Effector memory CD8-positive, alpha-beta T cell (primary cell): ENCODE data around the gene CARMIL3.

Experiments used
- ATAC-seq: fragments of 150-1000 bp; cut with Tn5 transposase; replicated peaks from 2 replicates; pipeline ENCODE4 v1.10.0; 2021; ENCODE audit warnings: mild to moderate bottlenecking, moderate library complexity
- DNase-seq, 3 experiments: peaks; one replicate each; pipeline ENCODE4 v3.0.0; 2021
- H3K27ac Mint-ChIP-seq, 2 donors: one replicate each; pipeline ENCODE4 v1.8.0; 2022; ENCODE audit warnings: mild to moderate bottlenecking in 2 of 2, mixed read lengths in 2 of 2, moderate library complexity in 2 of 2
- H3K27me3 Mint-ChIP-seq, 2 donors: one replicate each; pipeline ENCODE4 v1.8.0; 2022; ENCODE audit warnings: mixed read lengths in 2 of 2
- H3K36me3 Mint-ChIP-seq: one replicate; pipeline ENCODE4 v1.8.0; 2022; ENCODE audit warnings: mild to moderate bottlenecking, moderate library complexity, mixed read lengths; ENCODE audit not compliant: insufficient read depth
- H3K4me1 Mint-ChIP-seq, 2 donors: one replicate each; pipeline ENCODE4 v1.8.0; 2022; ENCODE audit warnings: low read depth in 2 of 2, mixed read lengths in 2 of 2
- H3K4me3 Mint-ChIP-seq, 2 donors: one replicate each; pipeline ENCODE4 v1.8.0; 2022; ENCODE audit warnings: mild to moderate bottlenecking in 2 of 2, mixed read lengths in 2 of 2, moderate library complexity in 2 of 2
- H3K9me3 Mint-ChIP-seq, 2 donors: one replicate each; pipeline ENCODE4 v1.8.0; 2022; ENCODE audit warnings: mixed read lengths in 2 of 2

The CARMIL3 gene

GRCh38 chr14:24080888-24081738, 29.3 kb downstream of the CARMIL3 start:
- peak overlapping the region; percentile 72 to 77 for H3K4me3 Mint-ChIP-seq
- H3K27me3 Mint-ChIP-seq, result no peaks in the 10 kb centered on the region
- peaks cover 5% of the 10 kb centered on the region for H3K36me3 Mint-ChIP-seq
- H3K27ac Mint-ChIP-seq, result peak overlapping the region; percentile 5 to 66
- H3K9me3 Mint-ChIP-seq, result no peaks in the 10 kb centered on the region
- peaks cover 14 to 18% of the 10 kb centered on the region in 2 donors for H3K4me1 Mint-ChIP-seq
- peak; percentile 47 to 55 (median 48) for DNase-seq
- peak; percentile 85 for ATAC-seq

- Mint-ChIP-seq H3K4me3 (peak overlapping the region; percentile 72 to 77), H3K27me3 (no peaks in the 10 kb centered on the region), H3K4me1 (peaks cover 14 to 18% of the 10 kb centered on the region in 2 donors), H3K9me3 (no peaks in the 10 kb centered on the region), H3K27ac (peak overlapping the region in 1 of 2 donors; percentile 5), H3K36me3 (peaks cover 5% of the 10 kb centered on the region)
- ATAC-seq (no peak), DNase-seq (no peak)
These were observed 30.0 kb downstream of the CARMIL3 start for GRCh38 chr14:24081739-24082211.

DNA sequence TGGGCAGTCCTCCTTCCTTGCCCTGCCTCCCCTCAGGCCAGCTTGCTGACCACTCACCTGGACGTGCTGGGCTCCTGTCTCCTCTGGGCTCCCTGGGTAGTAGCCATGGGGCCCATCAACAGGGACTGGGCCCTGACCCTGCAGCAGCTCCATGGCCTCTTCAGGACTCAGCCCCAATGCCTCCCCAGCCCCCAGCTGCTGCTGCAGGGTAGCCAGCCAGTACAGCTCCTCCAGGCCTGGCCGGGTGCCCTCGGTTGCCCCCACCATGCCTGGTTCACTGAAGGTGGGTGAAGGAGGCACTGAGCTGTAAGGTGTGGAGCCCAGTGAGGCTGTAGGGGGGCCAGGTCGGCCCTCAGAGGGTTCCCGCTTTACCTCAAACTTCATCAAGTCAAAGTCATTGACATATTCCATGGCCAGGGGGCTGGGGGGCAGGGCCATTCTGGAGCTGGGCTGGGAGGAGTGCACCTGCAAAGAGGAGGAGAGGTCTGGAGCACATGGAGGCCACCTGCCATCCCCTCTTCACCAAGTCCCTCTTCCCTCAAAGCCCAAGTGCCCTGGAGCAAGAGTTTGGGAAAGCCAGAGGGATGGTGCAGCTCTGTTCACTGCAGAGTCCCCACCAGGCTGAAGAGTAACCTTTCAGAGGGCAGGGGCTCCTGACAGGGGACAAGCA, 30.7 kb downstream of the CARMIL3 start:
- peak overlapping the region in 1 of 2 donors; percentile 82 for H3K27ac Mint-ChIP-seq
- H3K27me3 Mint-ChIP-seq, result no peaks in the 10 kb centered on the region
- peaks cover 14 to 18% of the 10 kb centered on the region in 2 donors for H3K4me1 Mint-ChIP-seq
- ATAC-seq (no peak), DNase-seq (no peak)
- peak overlapping the region; percentile 72 to 77 for H3K4me3 Mint-ChIP-seq
- H3K36me3 Mint-ChIP-seq, result peaks cover 5% of the 10 kb centered on the region
- no peaks in the 10 kb centered on the region for H3K9me3 Mint-ChIP-seq

GRCh38 chr14:24083462-24083861, 31.7 kb downstream of the CARMIL3 start:
- DNase-seq (no peak), ATAC-seq (no peak)
- peaks cover 5% of the 10 kb centered on the region for H3K36me3 Mint-ChIP-seq
- no peaks in the 10 kb centered on the region for H3K9me3 Mint-ChIP-seq
- peaks cover 14 to 18% of the 10 kb centered on the region in 2 donors for H3K4me1 Mint-ChIP-seq
- no peak overlapping the region for H3K4me3 Mint-ChIP-seq
- no peaks in the 10 kb centered on the region for H3K27me3 Mint-ChIP-seq
- no peak overlapping the region for H3K27ac Mint-ChIP-seq

DNA sequence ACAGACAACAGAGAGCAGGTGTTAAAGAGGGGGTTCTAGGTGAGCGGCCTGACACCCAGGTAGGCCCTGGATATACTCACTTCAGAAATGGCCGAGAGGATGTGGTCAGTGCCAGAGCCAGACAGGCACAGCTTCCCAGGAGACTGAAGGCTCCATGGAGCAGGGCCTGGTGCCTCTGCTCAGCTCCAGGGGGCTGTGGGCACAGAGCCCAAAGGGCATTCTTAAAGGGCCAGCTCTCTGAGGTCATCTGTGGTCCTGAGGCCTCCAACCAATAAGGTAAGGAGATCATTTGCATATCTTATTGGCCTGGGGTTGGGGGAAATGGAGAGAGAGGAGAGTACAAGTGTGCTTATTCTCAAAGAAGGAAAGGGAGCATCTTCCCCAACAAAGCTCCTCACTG, 32.6 kb downstream of the CARMIL3 start:
- no peak overlapping the region for H3K4me3 Mint-ChIP-seq
- ATAC-seq (no peak), DNase-seq (no peak)
- no peaks in the 10 kb centered on the region for H3K27me3 Mint-ChIP-seq
- H3K4me1 Mint-ChIP-seq, result peaks cover 10 to 18% of the 10 kb centered on the region in 2 donors
- H3K9me3 Mint-ChIP-seq, result no peaks in the 10 kb centered on the region
- peaks cover 5% of the 10 kb centered on the region for H3K36me3 Mint-ChIP-seq
- H3K27ac Mint-ChIP-seq, result no peak overlapping the region

GRCh38 chr14:24085215-24085614, 33.4 kb downstream of the CARMIL3 start:
- no peaks in the 10 kb centered on the region for H3K9me3 Mint-ChIP-seq
- H3K27me3 Mint-ChIP-seq, result no peaks in the 10 kb centered on the region
- DNase-seq (no peak), ATAC-seq (no peak)
- H3K27ac Mint-ChIP-seq, result no peak overlapping the region
- H3K4me1 Mint-ChIP-seq, result peaks cover 9 to 15% of the 10 kb centered on the region in 2 donors
- no peak overlapping the region for H3K4me3 Mint-ChIP-seq
- H3K36me3 Mint-ChIP-seq, result peaks cover 5% of the 10 kb centered on the region

- no peak for ATAC-seq
- Mint-ChIP-seq H3K4me1 (peaks cover 11% of the 10 kb centered on the region in 2 donors), H3K36me3 (peaks cover 5% of the 10 kb centered on the region), H3K9me3 (no peaks in the 10 kb centered on the region), H3K27me3 (no peaks in the 10 kb centered on the region), H3K4me3 (no peak overlapping the region), H3K27ac (no peak overlapping the region)
- no peak for DNase-seq
These were observed 34.6 kb downstream of the CARMIL3 start for GRCh38 chr14:24086193-24086955.

DNA sequence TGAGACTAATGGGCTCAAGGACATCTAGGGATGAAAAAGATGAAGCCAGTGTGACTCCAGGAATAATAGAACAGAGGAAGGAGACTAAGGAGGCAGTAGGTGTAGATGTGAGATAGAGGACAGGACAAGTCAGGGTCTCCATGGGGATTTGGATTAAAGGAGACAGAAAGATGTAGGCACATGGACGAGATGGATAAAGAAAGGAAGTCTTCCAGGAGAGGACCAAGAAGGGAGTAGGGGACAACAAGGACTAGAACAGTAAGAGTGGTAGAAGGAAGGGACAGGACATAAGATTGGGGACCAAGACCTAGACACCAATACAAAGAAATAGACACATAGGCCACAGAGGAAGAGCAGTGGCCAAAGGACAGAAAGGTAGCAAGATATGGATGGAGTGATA, 35.2 kb downstream of the CARMIL3 start:
- H3K27ac Mint-ChIP-seq, result no peak overlapping the region
- peaks cover 4% of the 10 kb centered on the region for H3K36me3 Mint-ChIP-seq
- H3K4me3 Mint-ChIP-seq, result no peak overlapping the region
- H3K4me1 Mint-ChIP-seq, result peaks cover 8 to 9% of the 10 kb centered on the region in 2 donors
- no peaks in the 10 kb centered on the region for H3K9me3 Mint-ChIP-seq
- H3K27me3 Mint-ChIP-seq, result no peaks in the 10 kb centered on the region
- DNase-seq (no peak), ATAC-seq (no peak)

DNA sequence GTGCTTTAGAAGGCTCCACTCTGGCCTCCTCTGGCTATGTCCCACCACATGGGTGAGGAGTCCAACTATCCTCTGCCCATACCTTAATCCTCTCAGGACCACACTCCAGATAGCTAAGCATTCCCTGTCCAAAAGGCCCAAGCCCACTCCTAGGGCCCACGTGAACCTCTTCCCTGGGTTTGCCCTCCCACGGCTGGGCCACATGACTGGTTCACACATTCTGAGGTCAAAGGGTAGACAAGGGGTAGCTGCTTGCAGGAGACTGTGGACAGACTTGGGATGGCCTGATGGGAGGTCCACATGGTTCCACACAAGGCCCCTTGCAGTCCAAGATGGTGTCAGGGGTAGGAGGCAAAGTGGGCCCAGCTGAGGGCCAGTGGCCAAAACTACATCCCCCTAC, 36.3 kb downstream of the CARMIL3 start:
- H3K4me1 Mint-ChIP-seq, result peaks cover 5 to 13% of the 10 kb centered on the region in 2 donors
- no peak overlapping the region for H3K4me3 Mint-ChIP-seq
- DNase-seq (no peak), ATAC-seq (no peak)
- H3K9me3 Mint-ChIP-seq, result no peaks in the 10 kb centered on the region
- H3K27me3 Mint-ChIP-seq, result no peaks in the 10 kb centered on the region
- peaks cover 2% of the 10 kb centered on the region for H3K36me3 Mint-ChIP-seq
- no peak overlapping the region for H3K27ac Mint-ChIP-seq

GRCh38 chr14:24089890-24090289, 38.1 kb downstream of the CARMIL3 start:
- DNase-seq (no peak), ATAC-seq (no peak)
- H3K27me3 Mint-ChIP-seq, result no peaks in the 10 kb centered on the region
- no peak overlapping the region for H3K27ac Mint-ChIP-seq
- H3K9me3 Mint-ChIP-seq, result no peaks in the 10 kb centered on the region
- no peak overlapping the region for H3K4me3 Mint-ChIP-seq
- peaks cover 15 to 24% of the 10 kb centered on the region in 2 donors for H3K4me1 Mint-ChIP-seq
- H3K36me3 Mint-ChIP-seq, result peaks cover 5% of the 10 kb centered on the region

DNA sequence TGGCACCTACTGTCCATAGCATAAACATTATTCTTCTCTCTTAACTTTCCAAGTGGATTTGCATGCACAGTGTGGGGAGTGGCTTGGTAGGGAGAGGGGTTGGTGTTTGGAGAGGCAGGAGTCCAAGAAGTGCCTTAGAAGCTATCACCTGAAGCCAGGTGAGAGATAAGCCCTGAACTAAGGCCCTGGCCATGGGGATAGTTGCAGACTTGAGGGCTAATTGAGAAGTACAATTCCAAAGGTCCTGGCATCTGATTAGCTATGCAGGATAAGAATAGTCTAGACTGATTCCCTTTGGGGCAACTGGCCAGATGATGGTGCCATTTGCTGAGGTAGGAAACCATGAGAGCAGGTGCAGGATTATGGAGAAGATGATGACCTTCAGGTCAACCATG, 40.3 kb downstream of the CARMIL3 start:
- no peaks in the 10 kb centered on the region for H3K27me3 Mint-ChIP-seq
- DNase-seq (no peak), ATAC-seq (no peak)
- H3K4me3 Mint-ChIP-seq, result peak overlapping the region in 1 of 2 donors; percentile 31
- peaks cover 27 to 33% of the 10 kb centered on the region in 2 donors for H3K4me1 Mint-ChIP-seq
- H3K27ac Mint-ChIP-seq, result no peak overlapping the region
- H3K36me3 Mint-ChIP-seq, result peaks cover 8% of the 10 kb centered on the region
- no peaks in the 10 kb centered on the region for H3K9me3 Mint-ChIP-seq

GRCh38 chr14:24092505-24093206, 40.8 kb downstream of the CARMIL3 start:
- H3K4me3 Mint-ChIP-seq, result peak overlapping the region; percentile 97 to 98
- H3K9me3 Mint-ChIP-seq, result no peaks in the 10 kb centered on the region
- DNase-seq (no peak), ATAC-seq (no peak)
- peaks cover 8% of the 10 kb centered on the region for H3K36me3 Mint-ChIP-seq
- peak overlapping the region; percentile 54 to 95 for H3K27ac Mint-ChIP-seq
- peaks cover 27 to 33% of the 10 kb centered on the region in 2 donors for H3K4me1 Mint-ChIP-seq
- no peaks in the 10 kb centered on the region for H3K27me3 Mint-ChIP-seq
